Activated CD4-positive, CD25-positive, alpha-beta regulatory T cell (primary cell): ENCODE results near the gene P2RY12.
"Not testable (repeated sequence)": the region's sequence is repeated elsewhere in the genome, so short reads cannot be mapped to it uniquely, and the experiment has no call there.

ENCODE experiments used
- DNase-seq, 4 experiments: peaks; one replicate each; lab custom pipeline; 2025; lab: John Stamatoyannopoulos, UW

Gene P2RY12

DNA sequence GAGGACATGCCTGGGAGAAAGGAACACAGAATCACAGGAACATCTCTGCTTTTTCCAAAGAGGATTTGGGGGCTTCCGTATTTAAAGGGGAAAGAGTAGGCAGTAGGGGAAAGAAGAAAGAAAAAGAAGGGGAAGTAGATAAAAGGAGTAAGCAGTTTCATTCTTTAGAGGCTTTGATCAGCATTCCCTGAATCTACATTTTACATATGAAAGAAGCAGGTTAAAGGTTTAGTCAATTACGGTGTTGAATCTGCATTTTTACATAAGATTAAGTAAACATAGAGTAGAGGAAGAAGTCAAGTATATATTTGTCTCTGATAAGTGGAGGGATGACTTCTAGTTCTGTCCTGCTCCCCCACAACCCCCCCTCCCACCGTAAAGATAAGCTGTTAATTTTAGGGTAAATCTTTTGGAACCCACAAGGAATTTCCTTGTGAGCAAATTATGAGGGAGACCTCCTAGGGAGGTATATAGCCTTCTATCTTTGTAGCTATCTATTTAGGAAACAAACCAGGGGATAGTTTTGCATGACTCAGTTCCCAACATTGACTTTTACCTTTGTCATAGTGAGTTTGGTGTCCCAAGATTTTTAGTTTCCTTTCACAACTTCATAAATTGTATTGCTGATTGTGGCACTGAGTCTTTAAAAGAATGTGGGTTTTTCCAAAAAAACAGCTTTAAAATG lies 8.7 kb upstream of the P2RY12 start:
- no peak for DNase-seq

DNA sequence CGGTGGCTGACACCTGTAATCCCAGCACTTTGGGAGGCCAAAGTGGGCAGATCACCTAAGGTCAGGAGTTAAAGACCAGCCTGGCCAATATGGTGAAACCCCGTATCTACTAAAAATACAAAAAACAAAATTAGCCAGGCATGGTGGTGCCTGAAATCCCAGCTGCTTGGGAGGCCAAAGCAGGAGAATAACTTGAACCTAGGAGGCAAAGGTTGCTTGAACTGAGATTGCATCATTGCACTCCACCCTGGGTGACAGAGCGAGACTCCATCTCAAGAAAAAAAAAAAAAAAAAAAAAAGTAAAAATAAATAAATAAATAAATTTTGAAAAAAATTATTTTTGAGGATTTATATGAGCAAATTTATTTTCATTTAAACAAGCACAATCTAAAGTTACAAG lies 7.6 kb upstream of the P2RY12 start:
- not testable (repeated sequence) for DNase-seq

DNA sequence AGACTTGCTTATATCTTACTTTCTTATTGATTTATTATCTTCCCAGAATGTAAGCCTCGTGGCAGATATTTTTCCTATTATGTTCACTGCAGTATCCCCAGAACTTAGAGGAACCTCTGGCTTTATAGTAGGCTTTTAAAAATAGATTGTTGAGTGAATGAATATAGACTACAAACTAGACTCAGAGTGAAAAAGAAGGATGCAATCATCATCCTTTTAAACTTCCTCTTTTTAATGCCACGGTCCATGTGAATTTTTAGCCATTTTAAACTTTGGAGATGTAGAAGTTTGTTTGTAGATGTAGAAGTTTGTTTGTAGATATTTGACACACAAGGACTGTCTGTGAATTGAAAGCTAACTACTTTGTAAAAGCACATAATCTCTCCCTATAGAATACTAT lies 7.2 kb upstream of the P2RY12 start:
- no peak for DNase-seq

DNA sequence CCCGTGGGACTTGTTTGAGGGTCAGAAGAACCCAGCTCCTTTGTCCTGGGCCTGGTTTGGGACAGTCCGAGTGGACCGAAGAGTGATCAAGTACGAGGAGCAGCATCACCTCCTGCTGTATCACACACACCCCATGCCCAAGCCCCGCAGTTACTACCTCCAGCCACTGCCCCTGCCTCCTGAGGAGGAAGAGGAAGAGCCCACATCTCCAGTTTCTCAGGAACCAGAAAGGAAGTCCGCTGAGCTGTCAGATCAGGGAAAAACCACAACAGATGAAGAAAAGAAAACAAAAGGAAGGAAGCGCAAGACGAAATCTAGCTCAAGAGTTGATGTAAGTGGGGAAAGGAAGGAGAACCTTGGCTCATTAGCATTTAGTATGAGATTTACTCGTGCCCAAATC lies 3.3 kb upstream of the P2RY12 start:
- DNase-seq = no peak

DNA sequence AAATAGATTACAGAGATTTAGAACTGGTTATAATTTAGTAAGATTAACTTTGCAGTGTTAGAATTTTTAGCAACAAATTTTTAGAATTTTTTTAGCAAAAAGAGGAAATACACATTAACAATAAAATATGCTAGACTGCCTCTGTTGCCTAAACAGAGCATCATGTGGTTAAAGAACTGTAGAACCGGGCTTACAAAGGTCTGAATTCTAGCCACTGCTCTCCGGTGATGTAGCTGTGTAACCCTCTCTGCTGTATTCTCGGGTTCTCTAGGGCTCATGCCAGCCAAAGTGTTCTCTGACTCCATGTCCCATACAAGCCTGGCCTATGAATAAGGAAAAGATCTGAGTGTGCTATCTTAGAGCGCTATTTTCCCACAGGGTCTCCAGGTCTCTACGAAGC lies 2.9 kb upstream of the P2RY12 start:
- no peak for DNase-seq

DNA sequence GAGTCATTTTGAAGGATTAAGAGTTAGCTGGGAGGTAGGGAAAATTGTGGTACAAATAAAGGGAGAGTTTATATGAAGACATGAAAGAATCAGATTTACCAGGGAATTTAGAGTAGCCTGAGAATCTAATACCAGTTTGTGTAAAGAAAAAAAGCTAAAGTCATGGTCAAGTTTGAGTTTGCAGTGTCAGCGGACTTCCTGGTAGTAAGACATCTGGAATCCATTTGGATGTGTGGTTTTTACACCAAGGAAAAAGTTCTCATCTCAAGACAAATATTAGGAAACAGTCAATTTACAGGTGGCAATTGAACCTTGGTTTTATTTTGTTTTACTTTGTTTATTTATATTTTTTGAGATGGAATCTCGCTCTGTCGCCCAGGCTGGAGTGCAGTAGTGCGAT lies 1.5 kb upstream of the P2RY12 start:
- no peak for DNase-seq

DNA sequence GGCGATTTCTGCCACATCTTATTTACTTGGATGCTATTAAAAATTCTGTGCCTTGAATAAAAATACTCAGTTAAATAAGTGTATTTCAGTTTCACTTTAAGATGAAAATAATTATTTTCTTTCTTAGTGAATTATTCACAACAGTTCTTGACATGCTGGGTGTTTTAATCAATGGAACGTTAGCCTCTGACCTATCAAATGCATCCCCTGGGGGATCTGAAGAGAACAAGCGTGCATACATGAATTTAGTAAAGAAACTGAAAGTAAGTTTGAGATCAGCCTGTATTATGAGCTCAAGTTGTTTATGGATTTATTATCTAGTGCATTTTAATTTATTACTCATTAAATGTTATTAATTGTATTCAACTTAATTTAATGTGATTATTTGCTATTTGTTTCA lies 597 bp downstream of the P2RY12 start:
- DNase-seq = no peak

DNA sequence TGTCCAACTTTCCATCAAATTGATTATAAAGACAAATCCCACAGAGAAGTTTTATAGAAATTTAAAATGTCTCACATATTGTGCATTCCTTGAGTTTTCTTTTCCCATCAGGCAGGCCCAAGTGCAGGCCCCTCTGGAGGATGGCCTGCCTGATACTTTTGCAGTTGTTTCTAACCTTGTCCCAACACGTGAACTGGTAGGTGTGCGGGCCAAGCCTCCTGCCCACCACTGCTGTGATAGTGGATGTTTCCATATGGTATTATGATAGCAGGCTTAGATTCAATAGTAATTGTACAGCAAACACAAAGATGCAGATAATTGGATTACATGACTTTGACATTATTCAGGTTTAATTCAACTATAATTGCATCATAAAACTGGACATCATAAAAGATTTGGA lies 1.4 kb downstream of the P2RY12 start:
- DNase-seq = no peak

DNA sequence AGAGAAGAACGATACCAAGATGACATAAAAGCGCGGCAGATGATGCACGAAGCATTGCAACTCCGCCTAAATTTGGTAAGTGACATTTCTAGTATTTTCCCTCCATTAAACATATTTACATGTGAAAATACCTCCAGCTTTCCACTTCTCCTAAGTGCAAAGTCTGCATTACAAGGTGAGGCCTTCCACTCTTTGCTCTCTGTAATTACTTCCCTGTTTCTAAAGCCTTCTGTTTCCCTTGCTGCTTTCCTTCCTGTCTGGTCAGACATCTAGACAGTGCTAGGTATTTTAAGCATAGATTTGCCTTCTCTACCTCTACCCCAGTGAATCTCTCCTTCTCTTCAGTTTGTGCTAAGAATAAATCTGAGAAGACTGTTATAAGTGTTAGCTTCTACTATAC lies 1.9 kb downstream of the P2RY12 start:
- DNase-seq = no peak

DNA sequence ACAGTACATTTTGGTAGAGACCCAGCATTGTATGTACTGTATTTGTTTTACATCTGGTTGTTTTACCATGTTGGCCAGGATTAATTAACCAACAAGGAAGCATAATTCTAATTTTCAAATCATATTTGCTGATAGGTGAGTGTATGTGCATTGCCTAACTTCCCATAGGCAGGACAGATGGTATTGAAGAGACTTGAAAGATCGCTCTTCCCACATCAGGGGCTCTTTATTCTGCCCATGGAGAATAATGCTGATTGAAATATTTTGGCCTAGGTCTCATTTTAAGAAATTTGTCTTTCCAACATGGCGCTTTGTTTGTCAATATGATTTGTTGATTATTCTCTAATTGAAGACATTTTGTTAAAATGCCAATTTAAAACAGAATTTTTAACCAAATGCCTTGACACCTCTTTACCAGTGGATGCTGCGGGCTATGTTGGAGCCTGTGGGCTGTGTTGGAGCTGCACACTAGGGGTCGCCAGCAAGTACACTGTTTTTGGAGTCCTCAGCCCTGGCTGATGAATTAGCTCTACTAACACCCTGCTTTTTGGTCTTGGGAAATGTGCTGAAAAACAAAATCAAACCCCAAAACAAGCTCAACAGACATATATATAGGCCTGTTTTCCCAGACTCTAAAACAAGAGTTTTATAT lies 5.3 kb downstream of the P2RY12 start:
- no peak for DNase-seq

DNA sequence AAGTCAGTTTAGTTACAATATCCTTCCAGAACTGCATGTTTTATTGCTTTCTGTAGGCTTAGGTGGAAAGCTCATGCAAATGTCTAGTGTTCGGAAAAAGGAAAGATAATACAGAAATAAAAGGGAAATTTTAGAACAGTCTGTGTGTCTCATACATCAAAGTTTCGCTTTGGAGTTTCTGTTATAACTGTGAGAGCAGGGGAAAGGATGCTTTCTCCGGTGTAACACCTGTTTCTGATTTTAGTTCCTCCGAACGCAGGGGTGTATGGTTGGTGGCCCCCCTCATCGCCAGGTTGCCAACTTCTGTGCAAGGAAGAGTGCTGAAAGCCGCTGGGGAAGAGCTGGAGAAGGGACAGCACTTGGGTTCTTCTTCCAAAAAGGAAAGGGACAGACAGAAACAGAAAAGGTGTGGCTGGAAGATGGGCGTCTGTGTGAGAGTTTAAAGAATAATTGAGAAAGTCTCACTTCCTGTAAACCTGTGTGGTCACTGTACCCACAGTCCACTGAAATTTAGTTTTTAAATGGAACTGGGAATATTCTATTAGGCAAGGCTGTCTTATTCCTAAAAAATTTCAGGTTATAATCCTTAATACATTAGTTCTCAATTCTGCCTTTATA lies 6.7 kb downstream of the P2RY12 start:
- DNase-seq = no peak

DNA sequence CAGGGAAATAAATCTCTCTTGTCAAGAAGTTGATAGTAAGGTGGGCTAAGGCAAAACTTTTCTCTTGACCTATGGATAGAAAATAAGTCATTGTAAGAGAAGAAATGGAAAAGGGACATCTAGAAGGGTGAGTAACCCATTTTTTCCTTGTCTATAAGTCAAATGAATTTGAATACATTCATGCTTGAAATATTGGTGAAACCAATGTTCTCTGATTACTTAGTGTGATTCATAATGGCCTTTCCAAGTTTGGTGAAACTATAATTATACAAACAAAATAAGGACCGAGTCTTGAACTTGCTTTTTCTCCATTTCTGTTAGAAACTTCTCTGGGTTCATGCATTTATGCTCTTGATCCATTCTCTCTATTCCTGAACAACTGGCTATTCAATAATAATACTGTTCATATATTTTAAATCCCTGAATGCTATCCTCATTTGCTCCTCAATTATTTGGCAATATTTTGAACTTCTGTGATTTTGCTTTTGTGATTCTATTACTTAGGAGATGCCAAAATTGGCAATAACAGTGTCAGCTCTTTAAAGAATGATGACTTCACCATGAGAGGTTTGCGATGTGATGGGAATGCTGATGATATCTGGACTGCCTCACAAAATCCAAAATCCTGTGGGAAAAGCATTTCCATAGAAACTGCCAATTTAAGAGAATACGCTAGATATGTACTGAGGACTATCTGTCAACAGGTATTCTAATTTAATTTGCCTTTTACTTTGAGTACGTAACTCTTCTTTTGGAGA lies 12.3 kb downstream of the P2RY12 start:
- no peak for DNase-seq

DNA sequence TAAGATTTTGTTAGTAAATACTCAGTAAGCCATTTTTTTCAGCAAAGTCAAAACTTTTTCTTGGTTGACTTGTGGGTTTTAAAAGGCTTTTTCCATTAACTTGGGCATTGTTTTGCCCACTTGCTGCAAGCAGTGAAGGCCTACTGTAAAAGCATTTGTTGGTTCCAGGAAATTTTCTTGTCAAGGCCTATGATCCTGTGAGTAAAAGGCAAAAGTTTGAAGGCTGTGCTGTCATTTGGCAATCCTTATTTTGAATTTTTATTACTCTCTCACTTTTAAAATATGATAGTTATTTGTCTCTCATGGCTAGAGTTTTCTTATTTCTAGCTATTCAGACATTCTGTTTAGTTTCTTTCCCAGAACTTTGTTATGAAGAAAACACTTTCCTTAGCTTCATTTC lies 13.0 kb downstream of the P2RY12 start:
- no peak for DNase-seq

DNA sequence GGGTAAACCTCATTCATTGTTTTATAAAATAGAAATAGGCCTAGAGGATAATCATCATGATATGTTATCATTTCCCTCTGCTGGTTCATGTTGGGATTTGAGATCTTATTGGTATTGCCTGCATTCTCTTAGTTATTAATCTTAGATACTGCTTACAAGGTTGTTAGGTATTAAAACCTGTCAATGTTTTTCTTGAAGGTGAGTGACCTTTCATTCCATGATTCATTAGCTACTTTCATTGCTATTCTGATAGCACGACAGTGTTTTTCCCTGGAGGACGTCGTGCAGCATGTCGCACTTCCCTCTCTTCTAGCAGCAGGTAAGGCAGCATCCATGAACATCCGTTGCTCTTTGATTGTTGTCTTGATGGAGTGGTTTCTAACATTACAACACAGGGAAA lies 17.1 kb downstream of the P2RY12 start:
- no peak for DNase-seq

DNA sequence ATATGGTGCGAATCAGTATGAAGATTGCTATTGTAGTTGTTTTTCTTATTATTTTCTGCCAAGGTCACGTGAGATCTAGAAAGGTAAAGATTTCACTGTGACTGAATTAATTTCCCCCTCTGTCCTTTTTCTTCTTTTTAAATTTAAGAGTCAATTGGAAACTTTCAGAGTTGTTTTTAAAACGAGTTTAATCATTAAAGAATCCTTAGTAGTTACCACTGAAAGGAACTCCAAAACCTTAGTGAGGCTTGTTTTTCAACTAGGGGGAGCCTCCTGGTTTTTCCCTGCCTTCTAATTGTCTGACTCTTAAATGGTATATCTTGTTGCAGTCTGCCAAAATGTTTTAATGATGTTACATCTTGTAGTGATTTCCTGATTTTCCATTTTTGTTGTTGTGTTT lies 17.6 kb downstream of the P2RY12 start:
- no peak for DNase-seq

DNA sequence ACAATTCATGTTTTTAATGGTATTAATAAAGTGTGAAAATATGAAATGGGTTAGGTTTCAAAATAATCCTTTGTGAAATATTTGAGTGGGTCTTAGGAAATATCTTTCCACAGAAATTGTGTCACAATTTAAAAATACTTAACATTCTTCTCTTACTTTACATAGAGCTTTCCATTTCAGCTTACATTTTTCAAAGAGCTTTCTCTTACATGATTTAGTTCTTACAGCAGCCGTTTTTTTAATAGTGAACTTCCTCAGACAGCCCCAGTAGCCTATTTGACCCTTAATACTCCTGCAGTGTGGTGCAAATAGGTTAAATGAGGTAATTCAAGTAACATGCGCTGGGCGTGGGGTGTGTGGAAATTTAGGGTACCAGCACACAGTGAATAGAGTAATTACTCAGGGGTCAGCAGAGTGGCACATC lies 21.8 kb downstream of the P2RY12 start:
- DNase-seq = no peak

DNA sequence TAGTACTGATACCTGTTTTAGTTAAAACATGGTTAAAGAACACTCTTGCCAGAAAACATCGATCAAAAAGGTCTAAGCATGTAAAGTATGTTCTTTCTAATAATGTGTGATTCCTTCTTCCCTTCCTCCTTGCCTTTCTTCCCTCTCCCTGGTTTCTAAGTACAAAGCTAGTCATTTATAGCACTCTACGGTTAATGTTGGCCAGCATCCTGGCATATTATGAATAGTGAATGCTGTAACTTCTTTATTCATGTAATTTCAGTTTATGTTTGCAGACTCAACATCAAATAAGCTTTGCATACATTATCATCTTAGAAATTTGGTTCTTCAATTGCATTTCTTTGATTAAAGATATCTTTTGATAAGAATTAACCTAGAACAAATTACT lies 27.1 kb downstream of the P2RY12 start:
- DNase-seq = no peak

DNA sequence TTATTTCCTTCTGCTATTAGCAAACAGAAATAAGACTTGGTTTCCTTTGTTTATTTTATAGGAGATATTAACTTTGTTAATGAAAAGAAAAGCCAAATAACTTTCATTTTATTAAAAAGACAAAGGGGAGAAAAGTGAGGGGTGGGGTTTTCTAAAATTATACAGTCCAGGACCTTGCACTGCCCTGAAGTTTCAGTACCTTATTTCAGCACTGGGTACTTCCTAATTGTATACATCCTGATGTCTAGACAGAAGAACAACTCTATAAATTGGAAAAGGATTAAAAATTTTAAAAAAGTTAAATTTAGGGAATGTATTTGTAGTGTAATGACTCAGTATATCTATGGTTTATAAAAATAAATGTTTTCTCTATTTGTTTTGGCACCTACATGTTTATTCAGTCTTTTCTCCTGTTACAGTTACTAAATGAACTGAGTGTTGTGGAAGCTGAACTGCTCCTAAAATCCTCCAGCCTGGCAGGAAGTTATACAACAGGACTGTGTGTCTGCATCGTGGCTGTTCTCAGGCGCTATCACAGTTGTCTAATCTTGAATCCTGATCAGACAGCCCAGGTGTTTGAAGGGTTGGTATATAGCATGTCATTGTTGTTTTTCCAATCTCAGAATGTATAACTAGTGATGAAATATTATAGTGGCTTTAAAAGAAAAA lies 27.6 kb downstream of the P2RY12 start:
- no peak for DNase-seq

DNA sequence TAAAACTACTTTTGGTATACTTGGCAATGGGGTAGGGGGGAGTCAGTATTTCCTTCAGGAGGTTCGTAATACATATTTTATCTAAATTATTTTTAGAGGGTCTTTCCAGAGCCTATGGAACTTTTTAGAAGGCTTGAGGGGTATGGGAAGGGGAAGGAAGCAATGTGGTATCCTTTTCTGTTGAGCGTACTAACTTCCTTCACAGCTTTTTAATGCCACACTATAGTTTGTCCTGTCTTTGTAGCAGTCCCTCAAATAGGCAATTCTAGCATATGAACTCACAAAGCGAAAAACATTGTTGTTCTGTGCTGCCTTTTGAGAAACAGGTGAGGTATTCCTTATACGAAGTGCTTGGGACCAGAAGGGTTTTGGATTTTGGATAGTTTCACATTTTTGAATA lies 32.9 kb downstream of the P2RY12 start:
- no peak for DNase-seq

DNA sequence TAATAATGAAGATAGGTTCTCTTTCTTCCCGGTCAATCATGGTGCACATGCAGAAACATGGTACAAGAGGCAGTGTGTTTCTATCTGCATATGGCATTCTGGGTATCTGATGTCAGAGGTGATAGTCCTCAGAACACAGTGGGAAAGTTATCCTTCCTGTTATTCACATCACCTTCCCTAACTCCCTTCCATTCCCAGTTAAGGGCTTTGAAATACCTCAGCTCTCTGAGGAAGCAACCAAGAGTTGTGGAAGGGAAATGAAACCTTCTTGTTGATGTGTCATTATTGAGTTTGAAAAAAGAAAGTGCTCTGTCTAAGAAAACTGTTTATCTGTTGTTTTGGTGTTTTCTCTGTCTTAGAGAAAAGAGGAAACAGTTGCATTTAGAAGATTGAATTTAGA lies 33.3 kb downstream of the P2RY12 start:
- DNase-seq = no peak

DNA sequence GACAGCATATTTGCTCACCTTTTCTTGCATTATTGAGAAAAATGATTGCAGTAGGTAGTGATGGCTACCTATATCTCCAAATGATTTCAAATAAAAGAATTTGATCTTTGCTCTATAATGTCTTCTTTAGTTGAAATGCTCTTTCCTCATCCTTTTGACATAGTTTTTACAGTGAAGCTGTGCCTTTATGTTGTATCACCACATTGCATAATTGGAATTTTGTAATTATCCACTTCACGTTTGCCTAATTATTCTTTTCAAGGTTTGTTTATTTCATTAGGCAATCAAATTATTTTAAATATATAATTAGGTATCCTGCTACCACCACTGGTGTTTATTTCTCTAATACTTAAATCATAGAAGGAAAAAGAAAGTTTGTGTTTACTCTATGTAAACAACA lies 33.9 kb downstream of the P2RY12 start:
- DNase-seq = no peak

DNA sequence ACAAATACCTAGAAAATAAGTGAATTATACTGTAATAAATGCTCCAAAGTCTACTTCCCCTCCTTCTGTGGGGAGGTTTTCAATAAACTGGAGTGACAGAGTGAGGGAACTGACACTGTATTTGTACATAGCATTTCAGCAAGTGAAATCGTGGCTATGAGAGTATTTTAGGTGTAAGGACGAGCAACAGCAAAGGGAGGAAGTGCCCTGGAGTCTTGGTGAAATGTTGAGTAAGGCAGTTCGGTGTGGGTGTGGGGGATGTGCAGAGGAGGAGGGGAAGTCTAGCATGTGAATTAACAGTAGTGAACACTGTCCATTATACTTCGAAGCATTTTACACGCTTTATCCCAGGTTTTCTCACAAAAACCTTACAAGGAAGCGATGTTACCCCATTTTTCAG lies 37.1 kb downstream of the P2RY12 start:
- no peak for DNase-seq
